Suprapubic skin (tissue), 4 donors: Measurements from ENCODE around the gene AKR1C4.
"Not testable (repeated sequence)": the region's sequence is repeated elsewhere in the genome, so short reads cannot be mapped to it uniquely, and the experiment has no call there.

Experiments
- EP300 ChIP-seq: sonication (generic); formaldehyde crosslinking; IDR thresholded peaks from one replicate; pipeline ENCODE4 v1.6.1; 2017; ENCODE audit warnings: antibody characterized with exemption
- POLR2A ChIP-seq, 2 donors: fragments of 450-650 bp; IDR thresholded peaks; one replicate each; pipeline ENCODE4 v1.6.1; 2017; ENCODE audit warnings: antibody characterized with exemption in 2 of 2, mild to moderate bottlenecking in 2 of 2, moderate library complexity in 2 of 2
- POLR2AphosphoS5 ChIP-seq, 3 donors: sonication (generic); formaldehyde crosslinking; IDR thresholded peaks; one replicate each; pipeline ENCODE4 v1.6.1; 2017; ENCODE audit warnings: antibody characterized with exemption in 3 of 3
- TF ChIP-seq, protein P1 (sequence below), 2 donors: fragments of 200-600 bp in 1 of 2; fragments of 450-650 bp in 1 of 2; sonication (generic) in 1 of 2; IDR thresholded peaks; one replicate each; pipeline ENCODE4 v1.5.1; 2016 to 2019; ENCODE audit warnings: antibody characterized with exemption in 2 of 2, mild to moderate bottlenecking in 1 of 2, moderate library complexity in 1 of 2

DNA sequence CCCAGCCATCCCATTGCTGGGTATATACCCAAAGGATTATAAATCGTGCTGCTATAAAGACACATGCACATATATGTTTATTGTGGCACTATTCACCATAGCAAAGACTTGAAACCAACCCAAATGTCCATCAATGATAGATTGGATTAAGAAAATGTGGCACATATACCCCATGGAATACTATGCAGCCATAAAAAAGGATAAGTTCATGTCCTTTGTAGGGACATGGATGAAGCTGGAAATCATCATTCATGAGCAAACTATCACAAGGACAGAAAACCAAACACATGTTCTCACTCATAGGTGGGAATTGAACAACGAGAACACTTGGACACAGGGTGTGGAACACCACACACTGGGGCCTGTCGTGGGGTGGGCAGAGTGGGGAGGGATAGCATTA is 61.1 kb downstream of the AKR1C4 start:
- TF ChIP-seq, protein P1, sequence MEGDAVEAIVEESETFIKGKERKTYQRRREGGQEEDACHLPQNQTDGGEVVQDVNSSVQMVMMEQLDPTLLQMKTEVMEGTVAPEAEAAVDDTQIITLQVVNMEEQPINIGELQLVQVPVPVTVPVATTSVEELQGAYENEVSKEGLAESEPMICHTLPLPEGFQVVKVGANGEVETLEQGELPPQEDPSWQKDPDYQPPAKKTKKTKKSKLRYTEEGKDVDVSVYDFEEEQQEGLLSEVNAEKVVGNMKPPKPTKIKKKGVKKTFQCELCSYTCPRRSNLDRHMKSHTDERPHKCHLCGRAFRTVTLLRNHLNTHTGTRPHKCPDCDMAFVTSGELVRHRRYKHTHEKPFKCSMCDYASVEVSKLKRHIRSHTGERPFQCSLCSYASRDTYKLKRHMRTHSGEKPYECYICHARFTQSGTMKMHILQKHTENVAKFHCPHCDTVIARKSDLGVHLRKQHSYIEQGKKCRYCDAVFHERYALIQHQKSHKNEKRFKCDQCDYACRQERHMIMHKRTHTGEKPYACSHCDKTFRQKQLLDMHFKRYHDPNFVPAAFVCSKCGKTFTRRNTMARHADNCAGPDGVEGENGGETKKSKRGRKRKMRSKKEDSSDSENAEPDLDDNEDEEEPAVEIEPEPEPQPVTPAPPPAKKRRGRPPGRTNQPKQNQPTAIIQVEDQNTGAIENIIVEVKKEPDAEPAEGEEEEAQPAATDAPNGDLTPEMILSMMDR (IDR thresholded peaks at IDR 0.05): not testable (repeated sequence)
- not testable (repeated sequence) for TF ChIP-seq POLR2AphosphoS5 (IDR thresholded peaks at IDR 0.05); POLR2A (IDR thresholded peaks at IDR 0.05); EP300
